ENCODE measurements around the gene TICAM1. TPM values are rescaled to one million over a fixed set of nuclear protein-coding genes. Genes with fewer than 3 reads are reported as not detected.
"Not testable (repeated sequence)": the region's sequence is repeated elsewhere in the genome, so short reads cannot be mapped to it uniquely, and the experiment has no call there.

The TICAM1 gene
- total and polyA plus RNA-seq, 2 experiments from 2014 or later, result 3.7 to 21.3 TPM

- no peaks in the 10 kb centered on the region for H3K9me2 ChIP-seq (replicated peaks; ENCODE audit: insufficient read depth)
- H3K36me3 ChIP-seq (replicated peaks; ENCODE audit: insufficient read depth, low read depth), result no peaks in the 10 kb centered on the region
- peak within 1 kb of the TSS; percentile 30 for H2AFZ ChIP-seq
- peak; percentile 99 for TF ChIP-seq CTCF (IDR thresholded peaks at IDR 0.05; ENCODE audit: poor library complexity)
- no peak for TF ChIP-seq EZH2 (IDR thresholded peaks at IDR 0.05; ENCODE audit: borderline replicate concordance)
- no peak for TF ChIP-seq EZH2phosphoT487 (IDR thresholded peaks at IDR 0.05; ENCODE audit: low read depth, severe bottlenecking, unreplicated experiment)
- H3K9me3 ChIP-seq (ENCODE audit: low read depth), result no peaks in the 10 kb centered on the region
- peak within 1 kb of the TSS; percentile 97 for H3K4me2 ChIP-seq
- WGBS (ENCODE audit: low lambda C conversion rate, missing lambda C conversion rate), result 2% methylated on average over 76 of the region's 80 CpGs
- peak within 1 kb of the TSS; percentile 77 for H3K27ac ChIP-seq
- peaks cover 7% of the 10 kb centered on the region for H3K4me1 ChIP-seq (ENCODE audit: insufficient read depth)
- H3K27me3 ChIP-seq, result no peaks in the 10 kb centered on the region
- H4K20me1 ChIP-seq (ENCODE audit: insufficient read depth, poor library complexity, severe bottlenecking), result no peaks in the 10 kb centered on the region
- H3K79me2 ChIP-seq, result peaks cover 42% of the 10 kb centered on the region
- peak within 1 kb of the TSS; percentile 48 for H3K4me3 ChIP-seq
- DNase-seq (ENCODE audit: low spot score), result peak; percentile 100
Measured at GRCh38 chr19:4791183-4792018, 40.1 kb downstream of the TICAM1 start, which contains the start of gene FEM1A. FEM1A (plus strand) TSS chr19:4791734; CDS start chr19:4791855, 121 bp downstream.

GRCh38 chr19:4786412-4787016, 45.0 kb downstream of the TICAM1 start:
- not testable (repeated sequence) for H3K4me3 ChIP-seq; H3K9me3 ChIP-seq (ENCODE audit: low read depth); H3K27me3 ChIP-seq; DNase-seq (ENCODE audit: low spot score); H3K36me3 ChIP-seq (replicated peaks; ENCODE audit: insufficient read depth, low read depth); H2AFZ ChIP-seq; H3K9me2 ChIP-seq (replicated peaks; ENCODE audit: insufficient read depth); H4K20me1 ChIP-seq (ENCODE audit: insufficient read depth, poor library complexity, severe bottlenecking); H3K79me2 ChIP-seq; H3K27ac ChIP-seq; H3K4me2 ChIP-seq; H3K4me1 ChIP-seq (ENCODE audit: insufficient read depth)
- WGBS (ENCODE audit: low lambda C conversion rate, missing lambda C conversion rate), result 87% methylated on average over 5 of the region's 6 CpGs

GRCh38 chr19:4781801-4782200, 49.7 kb downstream of the TICAM1 start:
- H3K27ac ChIP-seq, result no peak overlapping the region
- no peaks in the 10 kb centered on the region for H3K4me1 ChIP-seq (ENCODE audit: insufficient read depth)
- no peaks in the 10 kb centered on the region for H3K9me3 ChIP-seq (ENCODE audit: low read depth)
- H4K20me1 ChIP-seq (ENCODE audit: insufficient read depth, poor library complexity, severe bottlenecking), result no peaks in the 10 kb centered on the region
- no peak overlapping the region for H3K4me2 ChIP-seq
- H3K36me3 ChIP-seq (replicated peaks; ENCODE audit: insufficient read depth, low read depth), result no peaks in the 10 kb centered on the region
- H3K27me3 ChIP-seq, result no peaks in the 10 kb centered on the region
- H3K9me2 ChIP-seq (replicated peaks; ENCODE audit: insufficient read depth), result no peaks in the 10 kb centered on the region
- no peak overlapping the region for H3K4me3 ChIP-seq
- no peak for DNase-seq (ENCODE audit: low spot score)
- H2AFZ ChIP-seq, result no peak overlapping the region
- TF ChIP-seq CTCF (IDR thresholded peaks at IDR 0.05; ENCODE audit: poor library complexity), result no peak
- no peak for TF ChIP-seq EZH2phosphoT487 (IDR thresholded peaks at IDR 0.05; ENCODE audit: low read depth, severe bottlenecking, unreplicated experiment)
- TF ChIP-seq EZH2 (IDR thresholded peaks at IDR 0.05; ENCODE audit: borderline replicate concordance), result no peak
- H3K79me2 ChIP-seq, result no peaks in the 10 kb centered on the region
- WGBS (ENCODE audit: low lambda C conversion rate, missing lambda C conversion rate), result 62% methylated on average over 3 of the region's 3 CpGs

GRCh38 chr19:4780860-4781259, 50.7 kb downstream of the TICAM1 start:
- H3K9me3 ChIP-seq (ENCODE audit: low read depth), result no peaks in the 10 kb centered on the region
- H3K4me2 ChIP-seq, result no peak overlapping the region
- H3K9me2 ChIP-seq (replicated peaks; ENCODE audit: insufficient read depth), result no peaks in the 10 kb centered on the region
- no peaks in the 10 kb centered on the region for H3K27me3 ChIP-seq
- DNase-seq (ENCODE audit: low spot score), result no peak
- no peak for TF ChIP-seq EZH2 (IDR thresholded peaks at IDR 0.05; ENCODE audit: borderline replicate concordance)
- no peak for TF ChIP-seq EZH2phosphoT487 (IDR thresholded peaks at IDR 0.05; ENCODE audit: low read depth, severe bottlenecking, unreplicated experiment)
- TF ChIP-seq CTCF (IDR thresholded peaks at IDR 0.05; ENCODE audit: poor library complexity), result no peak
- H2AFZ ChIP-seq, result no peak overlapping the region
- WGBS (ENCODE audit: low lambda C conversion rate, missing lambda C conversion rate), result 79% methylated on average over 6 of the region's 6 CpGs
- no peaks in the 10 kb centered on the region for H3K79me2 ChIP-seq
- no peaks in the 10 kb centered on the region for H3K4me1 ChIP-seq (ENCODE audit: insufficient read depth)
- H4K20me1 ChIP-seq (ENCODE audit: insufficient read depth, poor library complexity, severe bottlenecking), result no peaks in the 10 kb centered on the region
- H3K36me3 ChIP-seq (replicated peaks; ENCODE audit: insufficient read depth, low read depth), result no peaks in the 10 kb centered on the region
- no peak overlapping the region for H3K4me3 ChIP-seq
- no peak overlapping the region for H3K27ac ChIP-seq

- WGBS (ENCODE audit: low lambda C conversion rate, missing lambda C conversion rate), result 85% methylated on average over 5 of the region's 5 CpGs
Measured at GRCh38 chr19:4778124-4778523, 53.4 kb downstream of the TICAM1 start.

More at GRCh38 chr19:4778124-4778523, 53.4 kb downstream of the TICAM1 start:
- not testable (repeated sequence) for H3K4me1 ChIP-seq (ENCODE audit: insufficient read depth); DNase-seq (ENCODE audit: low spot score); H3K27me3 ChIP-seq; H3K9me3 ChIP-seq (ENCODE audit: low read depth); H2AFZ ChIP-seq; H4K20me1 ChIP-seq (ENCODE audit: insufficient read depth, poor library complexity, severe bottlenecking); H3K9me2 ChIP-seq (replicated peaks; ENCODE audit: insufficient read depth); H3K4me3 ChIP-seq; H3K4me2 ChIP-seq; H3K27ac ChIP-seq; H3K79me2 ChIP-seq; H3K36me3 ChIP-seq (replicated peaks; ENCODE audit: insufficient read depth, low read depth)

Measured in hepatocyte (in vitro differentiated cells).